Trophoblast cell (in vitro differentiated cells and primary cell): Measurements from ENCODE around the gene IFTAP.

Source experiments
- DNase-seq, 2 donors: peaks; one replicate each; pipeline ENCODE4 v3.0.0-alpha.2; 2016
- H2AFZ ChIP-seq: 2 replicates; pipeline ENCODE4 v1.6.1; 2013; ENCODE audit warnings: low read length, moderate library complexity, mild to moderate bottlenecking; ENCODE audit not compliant: insufficient read depth, poor library complexity
- H2AK5ac ChIP-seq: 2 replicates; pipeline ENCODE4 v1.6.1; 2013; ENCODE audit warnings: mild to moderate bottlenecking, low read length
- H2BK120ac ChIP-seq: 2 replicates; pipeline ENCODE4 v1.6.1; 2013; ENCODE audit warnings: low read length, mild to moderate bottlenecking, moderate library complexity; ENCODE audit not compliant: insufficient read depth, poor library complexity
- H2BK12ac ChIP-seq: 2 replicates; pipeline ENCODE4 v1.6.1; 2013; ENCODE audit warnings: mild to moderate bottlenecking, low read length, moderate library complexity
- H2BK5ac ChIP-seq: 2 replicates; pipeline ENCODE4 v1.6.1; 2013; ENCODE audit warnings: low read length, low read depth, moderate library complexity, mild to moderate bottlenecking; ENCODE audit not compliant: poor library complexity
- H3K14ac ChIP-seq: 2 replicates; pipeline ENCODE4 v1.6.1; 2013; ENCODE audit warnings: mild to moderate bottlenecking, low read length
- H3K18ac ChIP-seq: 2 replicates; pipeline ENCODE4 v1.6.1; 2013; ENCODE audit warnings: mild to moderate bottlenecking, low read length
- H3K23ac ChIP-seq: 2 replicates; pipeline ENCODE4 v1.6.1; 2013; ENCODE audit warnings: low read length
- H3K27ac ChIP-seq: 2 replicates; pipeline ENCODE4 v1.5.1; 2013; ENCODE audit warnings: low read depth, mild to moderate bottlenecking, inconsistent platforms, low read length, moderate library complexity
- H3K27me3 ChIP-seq: 2 replicates; pipeline ENCODE4 v1.6.1; 2013; ENCODE audit warnings: inconsistent platforms, mild to moderate bottlenecking, low read length, moderate library complexity; ENCODE audit not compliant: insufficient read depth
- H3K36me3 ChIP-seq, 2 experiments: 1 replicate in 1 of 2; 2 replicates in 1 of 2; pipeline ENCODE4 v1.6.1; 2013; ENCODE audit warnings: low read length in 2 of 2, mild to moderate bottlenecking in 2 of 2, moderate library complexity in 1 of 2; ENCODE audit not compliant: insufficient read depth in 2 of 2, control insufficient read depth in 1 of 2
- H3K4ac ChIP-seq: 2 replicates; pipeline ENCODE4 v1.6.1; 2013; ENCODE audit warnings: low read depth, mild to moderate bottlenecking, low read length, moderate library complexity
- H3K4me1 ChIP-seq, 2 experiments: 1 replicate in 1 of 2; 2 replicates in 1 of 2; pipeline ENCODE4 v1.6.1; 2013; ENCODE audit warnings: low read length in 2 of 2, mild to moderate bottlenecking in 2 of 2, moderate library complexity in 1 of 2; ENCODE audit not compliant: insufficient read depth in 2 of 2, control insufficient read depth in 1 of 2
- H3K4me2 ChIP-seq: 2 replicates; pipeline ENCODE4 v1.6.1; 2013; ENCODE audit warnings: inconsistent platforms, mild to moderate bottlenecking, low read length, moderate library complexity
- H3K4me3 ChIP-seq: 2 replicates; pipeline ENCODE4 v1.5.1; 2013; ENCODE audit warnings: mild to moderate bottlenecking, low read depth, low read length, inconsistent platforms
- H3K79me1 ChIP-seq: one replicate; pipeline ENCODE4 v1.6.1; 2013; ENCODE audit warnings: low read length
- H3K79me2 ChIP-seq: 2 replicates; pipeline ENCODE4 v1.6.1; 2013; ENCODE audit warnings: low read length, mild to moderate bottlenecking; ENCODE audit not compliant: control insufficient read depth, insufficient read depth, poor library complexity
- H3K9ac ChIP-seq: 2 replicates; pipeline ENCODE4 v1.6.1; 2013; ENCODE audit warnings: mild to moderate bottlenecking, low read length
- H3K9me3 ChIP-seq: 2 replicates; pipeline ENCODE4 v1.6.1; 2013; ENCODE audit warnings: low read depth, mild to moderate bottlenecking, control low read depth, inconsistent platforms, low read length; ENCODE audit not compliant: insufficient read depth
- H4K12ac ChIP-seq: 2 replicates; pipeline ENCODE4 v1.6.1; 2013; ENCODE audit warnings: low read depth, mild to moderate bottlenecking, low read length, moderate library complexity
- H4K8ac ChIP-seq: 2 replicates; pipeline ENCODE4 v1.6.1; 2013; ENCODE audit warnings: low read depth, mild to moderate bottlenecking, low read length, moderate library complexity
- H4K91ac ChIP-seq: one replicate; pipeline ENCODE4 v1.6.1; 2013; ENCODE audit warnings: low read depth, mild to moderate bottlenecking, low read length, moderate library complexity
- WGBS: extraction: QIAGEN DNeasy Blood & Tissue Kit; methylation state at CpG from one replicate; pipeline ENCODE4 v1.1.7; 2013; ENCODE audit warnings: missing lambda C conversion rate; ENCODE audit not compliant: insufficient read length, insufficient coverage; ENCODE audit errors: extremely low coverage; 5-methylcytosine and 5-hydroxymethylcytosine counted together

The IFTAP gene

DNA sequence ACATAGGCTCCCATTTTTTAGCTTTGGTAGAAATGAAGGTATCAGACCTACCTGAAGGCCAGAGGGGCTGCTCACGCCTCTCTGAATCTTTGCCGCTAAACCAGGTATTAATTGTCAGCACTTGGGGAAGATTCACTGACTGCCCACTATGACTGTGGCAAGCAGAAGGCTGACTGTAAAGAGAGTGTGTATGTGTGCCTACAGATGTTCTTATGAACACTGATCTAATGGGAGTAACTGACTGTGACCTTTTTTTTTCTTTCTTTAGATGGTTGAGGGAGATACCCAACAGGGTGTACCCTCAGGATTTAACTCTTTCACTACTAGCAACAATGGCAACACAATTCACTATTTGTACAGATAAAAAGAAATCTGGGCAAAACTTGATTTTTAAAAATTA is 3.7 kb downstream of the IFTAP start, which contains the start of gene RAG2:
RAG2 (minus strand) TSS at position 186 of the 400 bp plus-strand sequence. CDS start 4,068 bp downstream, outside the sequence.
- H2BK12ac ChIP-seq, result no peak within 1 kb of the TSS
- WGBS, result no CpG with 5 or more reads among the region's 2 CpGs

DNA sequence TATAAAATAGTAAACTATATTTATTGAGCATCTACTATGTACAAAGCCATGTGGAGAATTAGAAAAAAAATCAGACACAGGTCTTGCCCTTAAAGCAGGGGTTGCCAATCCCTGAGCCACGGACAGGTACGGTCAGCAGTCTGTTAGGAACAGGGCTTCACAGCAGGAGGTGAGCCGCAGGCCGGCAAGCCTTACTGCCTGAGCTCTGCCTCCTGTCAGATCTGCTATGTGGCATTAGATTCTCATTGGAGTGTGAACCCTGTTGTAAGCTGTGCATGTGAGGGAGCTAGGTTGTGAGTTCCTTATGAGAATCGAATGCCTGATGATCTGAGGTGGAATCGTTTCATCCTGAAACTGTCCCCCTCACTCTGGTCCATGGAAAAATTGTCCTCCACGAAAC is 5.9 kb downstream of the IFTAP start:
- Histone ChIP-seq H3K79me2 (no peaks in the 10 kb centered on the region), H2AK5ac (no peak overlapping the region), H4K12ac (no peak overlapping the region), H4K91ac (no peak overlapping the region), H3K27me3 (no peaks in the 10 kb centered on the region), H3K9ac (no peak overlapping the region), H3K14ac (no peak overlapping the region), H2BK5ac (no peak overlapping the region), H3K79me1 (no peaks in the 10 kb centered on the region), H3K4ac (no peak overlapping the region), H3K9me3 (peaks cover 1% of the 10 kb centered on the region), H3K18ac (no peak overlapping the region), H3K27ac (no peak overlapping the region), H2AFZ (no peak overlapping the region), H2BK120ac (no peak overlapping the region), H3K4me3 (no peak overlapping the region), H3K4me1 (no peaks in the 10 kb centered on the region), H4K8ac (no peak overlapping the region), H3K36me3 (no peaks in the 10 kb centered on the region), H2BK12ac (no peak overlapping the region), H3K4me2 (no peak overlapping the region), H3K23ac (no peak overlapping the region)
- DNase-seq, result no peak
- WGBS, result no CpG with 5 or more reads among the region's 7 CpGs

More for the DNA sequence above, 3.7 kb downstream of the IFTAP start, which contains the start of gene RAG2:
- DNase-seq, result no peak
- H3K4me2 ChIP-seq, result no peak within 1 kb of the TSS
- no peak within 1 kb of the TSS for H2AK5ac ChIP-seq
- H3K4me1 ChIP-seq, result no peaks in the 10 kb centered on the region
- no peak within 1 kb of the TSS for H2BK120ac ChIP-seq
- H3K79me1 ChIP-seq, result no peaks in the 10 kb centered on the region
- no peak within 1 kb of the TSS for H4K91ac ChIP-seq
- H3K27ac ChIP-seq, result no peak within 1 kb of the TSS
- H3K9me3 ChIP-seq, result peaks cover 1% of the 10 kb centered on the region
- H3K14ac ChIP-seq, result no peak within 1 kb of the TSS
- H3K4me3 ChIP-seq, result no peak within 1 kb of the TSS
- H4K12ac ChIP-seq, result no peak within 1 kb of the TSS
- H3K79me2 ChIP-seq, result peaks cover 2% of the 10 kb centered on the region
- H3K27me3 ChIP-seq, result no peaks in the 10 kb centered on the region
- H3K9ac ChIP-seq, result no peak within 1 kb of the TSS
- no peak within 1 kb of the TSS for H2BK5ac ChIP-seq
- no peak within 1 kb of the TSS for H3K23ac ChIP-seq
- no peak within 1 kb of the TSS for H4K8ac ChIP-seq
- H3K18ac ChIP-seq, result no peak within 1 kb of the TSS
- no peak within 1 kb of the TSS for H2AFZ ChIP-seq
- no peaks in the 10 kb centered on the region for H3K36me3 ChIP-seq
- H3K4ac ChIP-seq, result no peak within 1 kb of the TSS

DNA sequence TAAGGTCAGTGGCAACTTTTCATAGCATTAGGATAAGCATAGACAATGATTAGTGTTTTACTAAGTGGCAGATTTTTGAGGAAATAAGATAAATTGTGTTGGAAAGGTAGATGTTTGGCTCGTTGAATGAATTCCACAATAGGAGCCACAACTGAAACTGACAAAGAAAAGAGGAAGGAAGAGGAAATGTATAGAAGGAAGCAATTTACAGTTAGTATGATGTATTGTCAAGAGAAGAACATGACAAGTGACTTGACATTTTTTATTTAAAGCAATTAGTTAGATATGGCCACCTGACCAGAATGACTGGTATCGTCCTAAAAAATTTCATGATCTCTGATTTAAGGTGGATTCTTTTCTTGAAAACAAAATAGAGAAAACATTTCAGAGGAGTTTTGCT is 6.9 kb downstream of the IFTAP start:
- no peak for DNase-seq
- no peak overlapping the region for H3K4ac ChIP-seq
- no peaks in the 10 kb centered on the region for H3K36me3 ChIP-seq
- H2AK5ac ChIP-seq, result no peak overlapping the region
- H3K9me3 ChIP-seq, result peaks cover 1% of the 10 kb centered on the region
- WGBS, result 100% methylated on average over 1 of the region's 2 CpGs
- H3K23ac ChIP-seq, result no peak overlapping the region
- no peaks in the 10 kb centered on the region for H3K4me1 ChIP-seq
- no peak overlapping the region for H4K8ac ChIP-seq
- H3K4me3 ChIP-seq, result no peak overlapping the region
- H4K91ac ChIP-seq, result no peak overlapping the region
- H3K4me2 ChIP-seq, result no peak overlapping the region
- H3K14ac ChIP-seq, result no peak overlapping the region
- no peaks in the 10 kb centered on the region for H3K27me3 ChIP-seq
- H2BK12ac ChIP-seq, result no peak overlapping the region
- no peak overlapping the region for H4K12ac ChIP-seq
- no peak overlapping the region for H3K18ac ChIP-seq
- no peak overlapping the region for H2BK120ac ChIP-seq
- no peak overlapping the region for H2AFZ ChIP-seq
- no peaks in the 10 kb centered on the region for H3K79me1 ChIP-seq
- H3K79me2 ChIP-seq, result no peaks in the 10 kb centered on the region
- no peak overlapping the region for H3K9ac ChIP-seq
- no peak overlapping the region for H3K27ac ChIP-seq
- no peak overlapping the region for H2BK5ac ChIP-seq

DNA sequence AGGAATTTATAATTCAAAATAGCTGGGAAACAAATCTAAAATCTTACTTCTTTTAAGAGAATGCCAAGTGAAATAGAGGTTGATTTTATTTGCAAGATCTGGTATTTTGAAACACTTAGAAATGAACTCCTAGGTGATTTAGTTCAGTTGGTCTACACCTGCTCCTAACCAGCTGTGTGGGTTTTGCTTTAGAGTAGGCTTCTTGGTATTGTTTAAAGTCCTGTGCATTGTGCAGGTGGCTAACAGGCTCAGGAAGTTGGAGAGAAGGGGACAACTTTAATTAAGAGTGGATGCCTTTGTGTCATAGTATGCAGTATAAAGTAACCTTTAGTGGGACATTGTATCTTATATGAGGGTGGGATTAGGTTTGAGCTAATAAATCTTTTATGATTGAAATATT is 7.8 kb downstream of the IFTAP start:
- no peaks in the 10 kb centered on the region for H3K4me1 ChIP-seq
- no peak overlapping the region for H4K12ac ChIP-seq
- H3K18ac ChIP-seq, result no peak overlapping the region
- no peak overlapping the region for H3K9ac ChIP-seq
- no peak overlapping the region for H2BK120ac ChIP-seq
- H4K8ac ChIP-seq, result no peak overlapping the region
- no peaks in the 10 kb centered on the region for H3K27me3 ChIP-seq
- no peak overlapping the region for H4K91ac ChIP-seq
- DNase-seq, result no peak
- H3K36me3 ChIP-seq, result no peaks in the 10 kb centered on the region
- H3K79me1 ChIP-seq, result no peaks in the 10 kb centered on the region
- no peak overlapping the region for H2AK5ac ChIP-seq
- peaks cover 1% of the 10 kb centered on the region for H3K9me3 ChIP-seq
- H3K14ac ChIP-seq, result no peak overlapping the region
- no peak overlapping the region for H3K4ac ChIP-seq
- H3K23ac ChIP-seq, result no peak overlapping the region
- H3K79me2 ChIP-seq, result no peaks in the 10 kb centered on the region
- H3K4me2 ChIP-seq, result no peak overlapping the region
- no peak overlapping the region for H2BK12ac ChIP-seq
- no peak overlapping the region for H2AFZ ChIP-seq
- no peak overlapping the region for H3K4me3 ChIP-seq
- H3K27ac ChIP-seq, result no peak overlapping the region
- H2BK5ac ChIP-seq, result no peak overlapping the region
